GM23248 (cell line): ENCODE measurements around the gene ANKRD24.

Experiments
- EZH2 ChIP-seq: fragments of 200-600 bp; sonication (generic); IDR thresholded peaks from 2 replicates; pipeline ENCODE4 v1.6.1; 2018; ENCODE audit warnings: antibody characterized with exemption, mild to moderate bottlenecking; ENCODE audit not compliant: insufficient read depth, poor library complexity, severe bottlenecking
- EZH2phosphoT487 ChIP-seq: fragments of 200-600 bp; sonication (generic); IDR thresholded peaks from 2 replicates; pipeline ENCODE4 v1.6.1; 2018; ENCODE audit warnings: antibody characterized with exemption, moderate library complexity, mild to moderate bottlenecking, low read depth; ENCODE audit not compliant: insufficient read depth

GRCh38 chr19:4186087-4186993, 3.9 kb downstream of the ANKRD24 start:
- TF ChIP-seq EZH2 (no peak), EZH2phosphoT487 (no peak)
